Inferior parietal cortex (tissue), 1 donor: ENCODE results near the gene SLCO1C1.
"Not testable (repeated sequence)": the region's sequence is repeated elsewhere in the genome, so short reads cannot be mapped to it uniquely, and the experiment has no call there.

Experiments
- DNase-seq: peaks from one replicate; pipeline ENCODE4 v3.0.0-alpha.2; 2016; ENCODE audit errors: extremely low spot score

SLCO1C1 gene

GRCh38 chr12:20695232-20695631 is at the start of gene SLCO1C1:
Gene SLCO1C1 (plus strand): TSS chr12:20695332. CDS start chr12:20699577, 4,245 bp downstream.
- no peak for DNase-seq

- peak; percentile 71 for DNase-seq
These were observed 48.8 kb upstream of the SLCO1C1 start for GRCh38 chr12:20646239-20646827.

GRCh38 chr12:20653871-20654270 is 41.3 kb upstream of the SLCO1C1 start:
- no peak for DNase-seq

- no peak for DNase-seq
These were observed 38.5 kb upstream of the SLCO1C1 start for GRCh38 chr12:20656600-20656999.

GRCh38 chr12:20657496-20657895 is 37.6 kb upstream of the SLCO1C1 start:
- no peak for DNase-seq

GRCh38 chr12:20681334-20681733 is 13.8 kb upstream of the SLCO1C1 start:
- no peak for DNase-seq

- peak; percentile 21 for DNase-seq
These were observed 1.2 kb downstream of the SLCO1C1 start for GRCh38 chr12:20696181-20696905.

- no peak for DNase-seq
These were observed 6.0 kb downstream of the SLCO1C1 start for GRCh38 chr12:20701106-20701505.

GRCh38 chr12:20704860-20705259 is 9.7 kb downstream of the SLCO1C1 start:
- DNase-seq, result no peak

- DNase-seq, result no peak
These were observed 16.7 kb downstream of the SLCO1C1 start for GRCh38 chr12:20711846-20712245.

GRCh38 chr12:20716037-20716436 is 20.9 kb downstream of the SLCO1C1 start:
- no peak for DNase-seq

- no peak for DNase-seq
These were observed 21.9 kb downstream of the SLCO1C1 start for GRCh38 chr12:20716985-20717384.

- no peak for DNase-seq
These were observed 23.2 kb downstream of the SLCO1C1 start for GRCh38 chr12:20718294-20718693.

- DNase-seq, result no peak
These were observed 27.0 kb downstream of the SLCO1C1 start for GRCh38 chr12:20722142-20722541.

GRCh38 chr12:20731274-20731673 is 36.1 kb downstream of the SLCO1C1 start:
- DNase-seq, result no peak

- no peak for DNase-seq
These were observed 45.8 kb downstream of the SLCO1C1 start for GRCh38 chr12:20740972-20741371.

- DNase-seq, result no peak
These were observed 53.1 kb downstream of the SLCO1C1 start for GRCh38 chr12:20748198-20748597.

GRCh38 chr12:20751046-20751445 is 55.9 kb downstream of the SLCO1C1 start:
- DNase-seq, result no peak

GRCh38 chr12:20777420-20777819 is 82.3 kb downstream of the SLCO1C1 start:
- DNase-seq, result no peak

- no peak for DNase-seq
These were observed 83.8 kb downstream of the SLCO1C1 start for GRCh38 chr12:20778969-20779368.

GRCh38 chr12:20779971-20780370 is 84.8 kb downstream of the SLCO1C1 start:
- not testable (repeated sequence) for DNase-seq

- not testable (repeated sequence) for DNase-seq
These were observed 88.7 kb downstream of the SLCO1C1 start for GRCh38 chr12:20783796-20784357.

- DNase-seq, result no peak
These were observed 97.8 kb downstream of the SLCO1C1 start for GRCh38 chr12:20792971-20793370.
